Mammary epithelial cell (primary cell): ENCODE measurements around the gene OBP2B.

ENCODE experiments used
- CTCF ChIP-seq, 2 donors: IDR thresholded peaks in 1 of 2; conservative IDR thresholded peaks in 1 of 2; 2 replicates each; pipeline ENCODE4 v1.5.1; 2011 to 2012; ENCODE audit warnings: inconsistent platforms in 2 of 2, low read length in 2 of 2, mild to moderate bottlenecking in 2 of 2, control low read depth in 1 of 2, low read depth in 1 of 2; ENCODE audit not compliant: insufficient read depth in 1 of 2; ENCODE audit errors: extremely low read depth in 1 of 2
- EZH2 ChIP-seq: IDR thresholded peaks from 2 replicates; pipeline ENCODE4 v1.6.1; 2012; ENCODE audit warnings: low read length, inconsistent platforms, borderline replicate concordance

GRCh38 chr9:133246562-133246961 is 37.5 kb upstream of the OBP2B start:
- TF ChIP-seq CTCF (conservative IDR thresholded peaks at IDR 0.05 in 1 of 2, IDR thresholded peaks at IDR 0.05 in 1 of 2; ENCODE audit: extremely low read depth in 1 of 2, insufficient read depth in 1 of 2, low read depth in 1 of 2, low read length in 2 of 2) (no peak), EZH2 (no peak)
